Suppressor macrophage treated with lipopolysaccharide for 4 hours (primary cell): ENCODE results near the gene TEC.

Experiments
- DNase-seq: peaks from one replicate; pipeline ENCODE4 v3.0.0-alpha.2; 2020

TEC gene

GRCh38 chr4:48153791-48154550 lies 115.7 kb downstream of the TEC start:
- peak; percentile 34 for DNase-seq

GRCh38 chr4:48152259-48152658 lies 117.4 kb downstream of the TEC start:
- no peak for DNase-seq

- no peak for DNase-seq
Observed at GRCh38 chr4:48149827-48150370, 119.7 kb downstream of the TEC start.

GRCh38 chr4:48147621-48148020 lies 122.0 kb downstream of the TEC start:
- DNase-seq = no peak

- peak; percentile 60 for DNase-seq
Observed at GRCh38 chr4:48141048-48141447, 128.6 kb downstream of the TEC start.

GRCh38 chr4:48139691-48140090 lies 129.9 kb downstream of the TEC start:
- no peak for DNase-seq

GRCh38 chr4:48138936-48139335 lies 130.7 kb downstream of the TEC start:
- no peak for DNase-seq

GRCh38 chr4:48138511-48138910 lies 131.1 kb downstream of the TEC start:
- DNase-seq = no peak

- no peak for DNase-seq
Observed at GRCh38 chr4:48137846-48138245, 131.8 kb downstream of the TEC start.

- no peak for DNase-seq
Observed at GRCh38 chr4:48134081-48134480, 135.6 kb downstream of the TEC start, which contains the start of gene TXK. TSS of gene TXK (minus strand) at chr4:48134250. CDS start at chr4:48134170, 80 bp downstream.

GRCh38 chr4:48133669-48134068 lies 136.0 kb downstream of the TEC start:
- peak; percentile 5 for DNase-seq

- no peak for DNase-seq
Observed at GRCh38 chr4:48131736-48132135, 137.9 kb downstream of the TEC start.

- no peak for DNase-seq
Observed at GRCh38 chr4:48130100-48130499, 139.5 kb downstream of the TEC start.

- DNase-seq = no peak
Observed at GRCh38 chr4:48129307-48130014, 140.2 kb downstream of the TEC start.

GRCh38 chr4:48127682-48128404 lies 141.8 kb downstream of the TEC start:
- DNase-seq = peak; percentile 67

GRCh38 chr4:48127231-48127630 lies 142.4 kb downstream of the TEC start:
- DNase-seq = no peak

- DNase-seq = no peak
Observed at GRCh38 chr4:48126621-48127020, 143.0 kb downstream of the TEC start.

GRCh38 chr4:48124870-48125269 lies 144.8 kb downstream of the TEC start:
- DNase-seq = no peak

GRCh38 chr4:48122756-48123155 lies 146.9 kb downstream of the TEC start:
- no peak for DNase-seq

GRCh38 chr4:48121180-48121579 lies 148.5 kb downstream of the TEC start:
- DNase-seq = no peak

- no peak for DNase-seq
Observed at GRCh38 chr4:48120132-48120531, 149.5 kb downstream of the TEC start.

GRCh38 chr4:48119646-48120045 lies 150.0 kb downstream of the TEC start:
- DNase-seq = no peak

GRCh38 chr4:48118081-48118480 lies 151.6 kb downstream of the TEC start:
- no peak for DNase-seq
